Fibroblast of pulmonary artery (primary cell): ENCODE results near the gene CENPK.
"Not testable (repeated sequence)": the region's sequence is repeated elsewhere in the genome, so short reads cannot be mapped to it uniquely, and the experiment has no call there.

Experiments
- DNase-seq: peaks from one replicate; pipeline ENCODE4 v3.0.0-alpha.2; 2010; ENCODE audit warnings: low read depth
- H3K4me3 ChIP-seq: replicated peaks from 2 replicates; pipeline ENCODE4 v1.5.1; 2011; ENCODE audit warnings: low read depth, mild to moderate bottlenecking, control low read depth, low read length, moderate library complexity
- CTCF ChIP-seq: IDR thresholded peaks from 2 replicates; pipeline ENCODE4 v1.5.1; 2011; ENCODE audit warnings: mild to moderate bottlenecking, control low read depth, low read length, inconsistent platforms; ENCODE audit errors: missing control alignments

The CENPK gene

GRCh38 chr5:65508978-65509377 lies 54.0 kb downstream of the CENPK start:
- H3K4me3 ChIP-seq, result no peak overlapping the region
- DNase-seq, result no peak
- no peak for TF ChIP-seq CTCF

GRCh38 chr5:65506961-65507360 lies 56.0 kb downstream of the CENPK start:
- TF ChIP-seq CTCF, result no peak
- H3K4me3 ChIP-seq, result no peak overlapping the region
- DNase-seq, result peak; percentile 53

- TF ChIP-seq CTCF, result no peak
- no peak overlapping the region for H3K4me3 ChIP-seq
- no peak for DNase-seq
These were observed 73.8 kb downstream of the CENPK start for GRCh38 chr5:65489119-65489518.

- not testable (repeated sequence) for DNase-seq, H3K4me3 ChIP-seq
These were observed 74.8 kb downstream of the CENPK start for GRCh38 chr5:65488038-65488687.

- not testable (repeated sequence) for DNase-seq, H3K4me3 ChIP-seq
These were observed 76.2 kb downstream of the CENPK start for GRCh38 chr5:65486803-65487202.

- DNase-seq, result no peak
- TF ChIP-seq CTCF, result no peak
- no peak overlapping the region for H3K4me3 ChIP-seq
These were observed 77.6 kb downstream of the CENPK start for GRCh38 chr5:65485405-65485804.

- peak; percentile 48 for TF ChIP-seq CTCF
- peak overlapping the region; percentile 80 for H3K4me3 ChIP-seq
- peak; percentile 85 for DNase-seq
These were observed 79.2 kb downstream of the CENPK start for GRCh38 chr5:65483546-65484346.
